ENCODE results near the gene NOS1. TPM values are rescaled to one million over a fixed set of nuclear protein-coding genes. Genes with fewer than 3 reads are reported as not detected.

NOS1 gene
- total RNA-seq, 1 donor from 2014 or later, result 0.05 TPM

Other genes starting within 250 kb of the NOS1 start
- gene FBXO21, start 171.2 kb downstream of the NOS1 start, total RNA-seq (ENCODE audit: unreplicated experiment), result 44.7 TPM